GM12878 (cell line): ENCODE data around the gene KIF15. TPM values are rescaled to one million over a fixed set of nuclear protein-coding genes. Genes with fewer than 3 reads are reported as not detected.

Experiments used
- ATAC-seq: fragments of 200-7000 bp; cut with Tn5 transposase; 3 replicates; pipeline ENCODE4 v1.9.1; 2020; ENCODE audit warnings: mild to moderate bottlenecking, moderate library complexity
- BruUV-seq: library from RNA; stranded (reverse); fragments of 400-500 nt; replicated peaks from 2 replicates; lab custom pipeline; 2021; lab: Mats Ljungman, UMichigan
- CTCF ChIA-PET: fragments of 300-600 bp; sonication (Branson Sonifier 250); formaldehyde crosslinking; extraction: SDS; loops from one replicate; lab custom pipeline; 2021; ENCODE audit warnings: inconsistent platforms; lab: Yijun Ruan, JAX
- POLR2A ChIA-PET: fragments of 350-600 bp; formaldehyde crosslinking; extraction: SDS; loops from one replicate; lab custom pipeline; 2021; ENCODE audit warnings: inconsistent platforms; lab: Charles Lee
- RAD21 ChIA-PET: fragments of 300-600 bp; sonication (Branson Sonifier 250); formaldehyde crosslinking; loops from one replicate; lab custom pipeline; 2023; ENCODE audit warnings: antibody characterized with exemption; ENCODE audit not compliant: unreplicated experiment; lab: Charles Lee
- SMC1A ChIA-PET: fragments of 300-600 bp; sonication (Branson Sonifier 250); formaldehyde crosslinking; loops from one replicate; lab custom pipeline; 2023; ENCODE audit not compliant: unreplicated experiment, uncharacterized antibody; lab: Charles Lee
- DNase-seq: peaks from one replicate; pipeline ENCODE4 v3.0.0-alpha.2; 2011; ENCODE audit warnings: low read depth, low spot score
- FAIRE-seq: peaks from 3 replicates; lab custom pipeline; 2011; peaks lifted over from hg19 to GRCh38; lab: Jason Lieb, UNC
- H2AFZ ChIP-seq: 2 replicates; pipeline ENCODE4 v1.6.0; 2011; ENCODE audit warnings: low read depth, low read length, control low read depth; ENCODE audit not compliant: control insufficient read depth
- H3K27ac ChIP-seq: 2 replicates; pipeline ENCODE4 v1.5.1; 2011; ENCODE audit warnings: control low read depth; ENCODE audit not compliant: control insufficient read depth, insufficient read depth
- H3K27me3 ChIP-seq, 2 experiments: replicated peaks in 1 of 2; 2 replicates each; pipeline versions ENCODE4 v1.6.0 to v1.6.1; 2011; ENCODE audit warnings: low read length in 1 of 2; ENCODE audit not compliant: control insufficient read depth in 2 of 2, insufficient read depth in 2 of 2
- H3K36me3 ChIP-seq, 2 experiments: 2 replicates each; pipeline ENCODE4 v1.5.1; 2011; ENCODE audit warnings: low read length in 1 of 2; ENCODE audit not compliant: control insufficient read depth in 2 of 2, insufficient read depth in 2 of 2
- H3K4me1 ChIP-seq: 2 replicates; pipeline ENCODE4 v1.6.1; 2011; ENCODE audit warnings: mild to moderate bottlenecking, low read length, moderate library complexity, mixed read lengths; ENCODE audit not compliant: control insufficient read depth, insufficient read depth
- H3K4me2 ChIP-seq: 2 replicates; pipeline ENCODE4 v1.6.0; 2011; ENCODE audit warnings: control low read depth; ENCODE audit not compliant: control insufficient read depth, insufficient read depth
- H3K4me3 ChIP-seq: fragments of 200-600 bp; sonication (generic); 2 replicates; pipeline ENCODE4 v1.5.1; 2016
- H3K79me2 ChIP-seq: 2 replicates; pipeline ENCODE4 v1.6.0; 2011; ENCODE audit warnings: low read length; ENCODE audit not compliant: control insufficient read depth, insufficient read depth
- H3K9ac ChIP-seq: 2 replicates; pipeline ENCODE4 v1.8.0; 2011; ENCODE audit warnings: low read length, control low read depth, mixed read lengths; ENCODE audit not compliant: control insufficient read depth, insufficient read depth
- H3K9me3 ChIP-seq: replicated peaks from 3 replicates; pipeline ENCODE4 v1.5.1; 2011; ENCODE audit warnings: mild to moderate bottlenecking, low read length; ENCODE audit not compliant: control insufficient read depth, insufficient read depth
- H4K20me1 ChIP-seq: 2 replicates; pipeline ENCODE4 v1.6.0; 2011; ENCODE audit not compliant: control insufficient read depth, insufficient read depth
- CBFB ChIP-seq: IDR thresholded peaks from 2 replicates; pipeline ENCODE4 v1.6.1; 2016; ENCODE audit warnings: antibody characterized with exemption, low read depth
- CHD2 ChIP-seq: IDR thresholded peaks from 2 replicates; pipeline ENCODE4 v1.6.1; 2011; ENCODE audit warnings: low read depth, low read length, improper control_type of control experiment, borderline replicate concordance
- DPF2 ChIP-seq: fragments of 450-650 bp; IDR thresholded peaks from 2 replicates; pipeline ENCODE4 v1.6.1; 2017; ENCODE audit warnings: mild to moderate bottlenecking
- FOXM1 ChIP-seq: IDR thresholded peaks from 2 replicates; pipeline ENCODE4 v1.6.1; 2012; ENCODE audit warnings: low read depth, mild to moderate bottlenecking, inconsistent platforms, low read length, moderate library complexity
- IRF4 ChIP-seq: IDR thresholded peaks from 2 replicates; pipeline ENCODE4 v1.6.1; 2011; ENCODE audit warnings: low read depth, low read length
- JUND ChIP-seq: IDR thresholded peaks from 2 replicates; pipeline ENCODE4 v1.6.1; 2012; ENCODE audit warnings: low read depth, mild to moderate bottlenecking, low read length, improper control_type of control experiment, moderate library complexity
- POLR2AphosphoS2 ChIP-seq: IDR thresholded peaks from 2 replicates; pipeline ENCODE4 v1.6.1; 2011; ENCODE audit warnings: low read depth, mild to moderate bottlenecking, low read length, improper control_type of control experiment, moderate library complexity
- RUNX3 ChIP-seq: IDR thresholded peaks from 2 replicates; pipeline ENCODE4 v1.6.1; 2012; ENCODE audit warnings: low read length, inconsistent platforms
- STAT3 ChIP-seq: IDR thresholded peaks from 2 replicates; pipeline ENCODE4 v1.6.1; 2011; ENCODE audit warnings: low read depth, low read length, improper control_type of control experiment
- TAF1 ChIP-seq: IDR thresholded peaks from 2 replicates; pipeline ENCODE4 v1.6.1; 2011; ENCODE audit warnings: mild to moderate bottlenecking, low read depth, low read length, borderline replicate concordance
- YBX1 ChIP-seq: fragments of 450-650 bp; IDR thresholded peaks from 2 replicates; pipeline ENCODE4 v1.6.1; 2016; ENCODE audit warnings: antibody characterized with exemption
- YY1 ChIP-seq: IDR thresholded peaks from 2 replicates; pipeline ENCODE4 v1.6.1; 2011; ENCODE audit warnings: low read depth, mild to moderate bottlenecking, low read length
- ZNF24 ChIP-seq: fragments of 450-650 bp; IDR thresholded peaks from 2 replicates; pipeline ENCODE4 v1.6.1; 2017; ENCODE audit warnings: antibody characterized with exemption, mild to moderate bottlenecking
- ZNF622 ChIP-seq: fragments of 450-650 bp; IDR thresholded peaks from 2 replicates; pipeline ENCODE4 v1.6.1; 2017; ENCODE audit warnings: mild to moderate bottlenecking, inconsistent platforms
- ZZZ3 ChIP-seq: IDR thresholded peaks from 2 replicates; pipeline ENCODE4 v1.6.1; 2011; ENCODE audit warnings: low read depth; ENCODE audit not compliant: control insufficient read depth, insufficient read length
- WGBS: methylation state at CpG from one replicate; pipeline ENCODE4 v1.1.6; 2016; ENCODE audit warnings: low lambda C conversion rate; ENCODE audit not compliant: insufficient replicate concordance, insufficient coverage; ENCODE audit errors: missing lambda C conversion rate; 5-methylcytosine and 5-hydroxymethylcytosine counted together
- in situ Hi-C: fragments of 300-500 bp; cut with MboI; formaldehyde crosslinking; loops from 9 replicates; pipeline ENCODE4 v1.14.3; 2018; ENCODE audit warnings: mixed read lengths
- intact Hi-C: fragments of 100-400 bp; cut with micrococcal nuclease; formaldehyde crosslinking; loops from one replicate; pipeline ENCODE4 v1.14.2; 2022; ENCODE audit not compliant: unreplicated experiment
- polyA plus RNA-seq, 11 experiments: library from polyadenylated mRNA; depleted of rRNA in 4 of 11; unstranded in 6 of 11; stranded (reverse) in 5 of 11; fragments of >200 nt; fragmentation: Nextera tagmentation in 4 of 11; fragmentation: Illumina TruSeq in 1 of 11; extraction: Ambion mirVana in 4 of 11; extraction: Trizol in 1 of 11; gene quantifications; 1 replicate in 1 of 11; 2 replicates in 10 of 11; pipeline versions ENCODE4 v1.2.1 to v1.2.3, GENCODE V29; 2011 to 2016; ENCODE audit warnings: inconsistent platforms in 2 of 11, missing spikeins in 2 of 11, low read depth in 1 of 11
- total RNA-seq, 4 experiments: library from RNA; depleted of rRNA in 3 of 4; stranded (reverse); fragments of >200 nt in 3 of 4; fragmentation: Illumina TruSeq in 1 of 4; extraction: Trizol in 1 of 4; gene quantifications; 2 replicates each; pipeline versions ENCODE4 v1.2.1 to v1.2.3, GENCODE V29; 2013 to 2021
- TF ChIP-seq, protein P1 (sequence below): IDR thresholded peaks from 2 replicates; pipeline ENCODE4 v1.6.1; 2011; ENCODE audit warnings: low read depth, mild to moderate bottlenecking, low read length, moderate library complexity, borderline replicate concordance; ENCODE audit errors: extremely low read depth
- TF ChIP-seq, protein P2 (sequence below): IDR thresholded peaks from 2 replicates; pipeline ENCODE4 v1.6.1; 2011; ENCODE audit warnings: low read depth, low read length, improper control_type of control experiment, borderline replicate concordance

The KIF15 gene
- total and polyA plus RNA-seq, 10 of the 15 experiments (the other 5 are each of a cell fraction or from before 2014, with no cell fraction given), result 12.3 to 51.8 (median 26.0) TPM

DNA sequence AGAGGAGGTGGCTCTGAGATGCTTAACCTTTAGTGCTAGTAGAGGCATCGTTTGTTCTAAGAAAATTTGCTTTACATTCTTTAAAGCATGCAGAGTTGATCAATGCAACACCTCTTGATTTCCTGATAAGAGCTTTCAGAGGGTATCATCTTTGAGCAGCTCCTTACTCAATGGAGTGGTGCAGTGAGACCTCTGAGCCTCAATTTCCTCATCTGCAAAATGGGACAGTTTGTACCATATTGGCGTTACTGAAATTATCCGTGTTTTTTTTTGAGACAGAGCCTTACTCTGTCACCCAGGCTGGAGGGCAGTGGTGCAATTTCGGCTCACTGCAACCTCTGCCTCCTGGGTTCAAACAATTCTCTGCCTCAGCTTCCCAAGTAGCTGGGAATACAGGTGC is 98.5 kb downstream of the KIF15 start:
- ChIA-PET POLR2A (interaction anchor here (1.3 kb wide), 1 partner anchor 87 kb away, joined by 3 read pairs; no protein-coding TSS in a partner anchor), RAD21 (no interaction called here), CTCF (interaction anchor here (1.6 kb wide), 1 partner anchor 11 kb away, joined by 4 read pairs; no protein-coding TSS in a partner anchor), SMC1A (interaction anchor here (1.4 kb wide), 1 partner anchor 12 kb away, joined by 3 read pairs; no protein-coding TSS in a partner anchor)
- TF ChIP-seq IRF4, result no peak
- TF ChIP-seq ZNF622, result no peak
- no peak for TF ChIP-seq YBX1
- no peak for TF ChIP-seq TAF1
- no peak for TF ChIP-seq POLR2AphosphoS2
- no peak for TF ChIP-seq STAT3
- TF ChIP-seq ZZZ3, result no peak
- TF ChIP-seq, protein P1, sequence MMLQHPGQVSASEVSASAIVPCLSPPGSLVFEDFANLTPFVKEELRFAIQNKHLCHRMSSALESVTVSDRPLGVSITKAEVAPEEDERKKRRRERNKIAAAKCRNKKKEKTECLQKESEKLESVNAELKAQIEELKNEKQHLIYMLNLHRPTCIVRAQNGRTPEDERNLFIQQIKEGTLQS, result no peak
- no peak for TF ChIP-seq DPF2
- no peak for TF ChIP-seq FOXM1
- no peak for TF ChIP-seq RUNX3
- no peak for TF ChIP-seq YY1
- no peak for TF ChIP-seq ZNF24
- TF ChIP-seq CHD2, result no peak
- TF ChIP-seq JUND, result no peak
- TF ChIP-seq, protein P2, sequence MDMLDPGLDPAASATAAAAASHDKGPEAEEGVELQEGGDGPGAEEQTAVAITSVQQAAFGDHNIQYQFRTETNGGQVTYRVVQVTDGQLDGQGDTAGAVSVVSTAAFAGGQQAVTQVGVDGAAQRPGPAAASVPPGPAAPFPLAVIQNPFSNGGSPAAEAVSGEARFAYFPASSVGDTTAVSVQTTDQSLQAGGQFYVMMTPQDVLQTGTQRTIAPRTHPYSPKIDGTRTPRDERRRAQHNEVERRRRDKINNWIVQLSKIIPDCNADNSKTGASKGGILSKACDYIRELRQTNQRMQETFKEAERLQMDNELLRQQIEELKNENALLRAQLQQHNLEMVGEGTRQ, result no peak
- no peak for TF ChIP-seq CBFB
- FAIRE-seq (no peak), ATAC-seq (no peak), DNase-seq (no peak)
- Histone ChIP-seq H4K20me1 (no peaks in the 10 kb centered on the region), H3K79me2 (peaks cover 3% of the 10 kb centered on the region; the same call in 1 of the 2 replicates), H3K4me1 (no peaks in the 10 kb centered on the region), H2AFZ (no peak overlapping the region), H3K36me3 (no peaks in the 10 kb centered on the region), H3K9me3 (no peaks in the 10 kb centered on the region; the same call in 2 of the 3 replicates), H3K4me2 (no peak overlapping the region), H3K9ac (no peak overlapping the region), H3K4me3 (no peak overlapping the region), H3K27me3 (no peaks in the 10 kb centered on the region), H3K27ac (no peak overlapping the region)
- intact Hi-C loops, result no loop called here
- 84% methylated on average over 4 of the region's 4 CpGs for WGBS
- no TSS peak for BruUV-seq
- in situ Hi-C loops, result no loop called here
